Tibial nerve (tissue), 4 donors: ENCODE results near the gene KPNA6. TPM values are rescaled to one million over a fixed set of nuclear protein-coding genes. Genes with fewer than 3 reads are reported as not detected.
"Not testable (repeated sequence)": the region's sequence is repeated elsewhere in the genome, so short reads cannot be mapped to it uniquely, and the experiment has no call there.

ENCODE experiments used
- DNase-seq, 2 donors: peaks; one replicate each; pipeline ENCODE4 v3.0.0-alpha.2; 2019; ENCODE audit warnings: low spot score in 2 of 2
- H3K27ac ChIP-seq, 4 donors: fragments of 200-600 bp; sonication (generic) in 3 of 4; one replicate each; pipeline ENCODE4 v1.5.1; 2017 to 2019; ENCODE audit warnings: mild to moderate bottlenecking in 1 of 4
- H3K27me3 ChIP-seq, 2 donors: fragments of 200-600 bp; sonication (generic) in 1 of 2; one replicate each; pipeline versions ENCODE4 v1.5.1 to v1.6.0; 2017 to 2019
- H3K36me3 ChIP-seq, 3 donors: fragments of 200-600 bp; sonication (generic); one replicate each; pipeline ENCODE4 v1.5.1; 2018 to 2019
- H3K4me1 ChIP-seq, 4 donors: fragments of 200-600 bp; sonication (generic) in 3 of 4; one replicate each; pipeline ENCODE4 v1.5.1; 2017 to 2019
- H3K4me3 ChIP-seq, 4 donors: fragments of 200-600 bp; sonication (generic) in 3 of 4; one replicate each; pipeline ENCODE4 v1.5.1; 2017 to 2019; ENCODE audit warnings: mild to moderate bottlenecking in 1 of 4, moderate library complexity in 1 of 4
- H3K9me3 ChIP-seq, 4 donors: fragments of 200-600 bp; sonication (generic) in 3 of 4; one replicate each; pipeline ENCODE4 v1.5.1; 2017 to 2019
- CTCF ChIP-seq, 5 experiments: fragments of 200-600 bp in 3 of 5; fragments of 450-650 bp in 2 of 5; sonication (generic) in 3 of 5; IDR thresholded peaks; one replicate each; pipeline ENCODE4 v1.5.1; 2016 to 2019; ENCODE audit warnings: antibody characterized with exemption in 5 of 5, mild to moderate bottlenecking in 3 of 5, moderate library complexity in 2 of 5
- EP300 ChIP-seq, 2 donors: sonication (generic); formaldehyde crosslinking; IDR thresholded peaks; one replicate each; pipeline ENCODE4 v1.6.1; 2017; ENCODE audit warnings: antibody characterized with exemption in 2 of 2, mild to moderate bottlenecking in 1 of 2
- POLR2A ChIP-seq, 2 donors: fragments of 450-650 bp; IDR thresholded peaks; one replicate each; pipeline ENCODE4 v1.6.1; 2017; ENCODE audit warnings: antibody characterized with exemption in 2 of 2, mild to moderate bottlenecking in 2 of 2, moderate library complexity in 2 of 2
- WGBS, 2 donors: methylation state at CpG; one replicate each; pipeline ENCODE4 v1.1.5; 2018; 5-methylcytosine and 5-hydroxymethylcytosine counted together
- total RNA-seq, 4 donors: library from RNA; depleted of rRNA; stranded (reverse); fragments of >200 nt; gene quantifications; one replicate each; pipeline ENCODE4 v1.1.0, GENCODE V29; 2016

The KPNA6 gene
- total RNA-seq, 4 donors from 2014 or later, result 30.3 to 39.3 (median 33.5) TPM

- TF ChIP-seq EP300 (IDR thresholded peaks at IDR 0.05) (no peak), CTCF (IDR thresholded peaks at IDR 0.05) (no peak), POLR2A (IDR thresholded peaks at IDR 0.05) (no peak)
Observed at GRCh38 chr1:32112806-32113375, 5.0 kb downstream of the KPNA6 start.

GRCh38 chr1:32113436-32113835, 5.6 kb downstream of the KPNA6 start:
- H3K4me1 ChIP-seq, result peaks cover 0 to 80% (median 26%) of the 10 kb centered on the region in 4 donors
- not testable (repeated sequence) for H3K36me3 ChIP-seq, H3K9me3 ChIP-seq, H3K27me3 ChIP-seq, H3K4me3 ChIP-seq, H3K27ac ChIP-seq, DNase-seq
- WGBS, 2 donors, result 84 to 98% methylated on average over 4 of the region's 4 CpGs

More at GRCh38 chr1:32112806-32113375, 5.0 kb downstream of the KPNA6 start:
- DNase-seq, result no peak
- H3K27me3 ChIP-seq, result no peaks in the 10 kb centered on the region
- no peak overlapping the region for H3K4me3 ChIP-seq
- WGBS, 2 donors, result 82 to 90% methylated on average over 5 of the region's 5 CpGs
- no peaks in the 10 kb centered on the region for H3K9me3 ChIP-seq
- no peak overlapping the region for H3K27ac ChIP-seq
- H3K36me3 ChIP-seq, result peaks cover 0 to 9% (median 0%) of the 10 kb centered on the region in 3 donors
- peaks cover 0 to 77% (median 26%) of the 10 kb centered on the region in 4 donors for H3K4me1 ChIP-seq

GRCh38 chr1:32114420-32114819, 6.6 kb downstream of the KPNA6 start:
- Histone ChIP-seq H3K9me3 (no peaks in the 10 kb centered on the region), H3K4me3 (no peak overlapping the region), H3K27ac (no peak overlapping the region), H3K27me3 (no peaks in the 10 kb centered on the region), H3K4me1 (peaks cover 0 to 80% (median 25%) of the 10 kb centered on the region in 4 donors), H3K36me3 (peaks cover 0 to 9% (median 0%) of the 10 kb centered on the region in 3 donors)
- TF ChIP-seq CTCF (IDR thresholded peaks at IDR 0.05) (no peak), POLR2A (IDR thresholded peaks at IDR 0.05) (no peak), EP300 (IDR thresholded peaks at IDR 0.05) (no peak)
- 63 to 66% methylated on average over 2 of the region's 2 CpGs for WGBS, 2 donors
- DNase-seq, result no peak

GRCh38 chr1:32115496-32115895, 7.6 kb downstream of the KPNA6 start:
- Histone ChIP-seq H3K36me3 (peaks cover 0 to 9% (median 0%) of the 10 kb centered on the region in 3 donors), H3K27ac (no peak overlapping the region), H3K4me3 (no peak overlapping the region), H3K27me3 (no peaks in the 10 kb centered on the region), H3K4me1 (peaks cover 0 to 80% (median 14%) of the 10 kb centered on the region in 4 donors), H3K9me3 (no peaks in the 10 kb centered on the region)
- DNase-seq, result no peak
- no peak for TF ChIP-seq POLR2A (IDR thresholded peaks at IDR 0.05)
- TF ChIP-seq EP300 (IDR thresholded peaks at IDR 0.05), result no peak
- TF ChIP-seq CTCF (IDR thresholded peaks at IDR 0.05), result no peak
- 90 to 95% methylated on average over 5 of the region's 5 CpGs for WGBS, 2 donors

- Histone ChIP-seq H3K27ac (no peak overlapping the region), H3K27me3 (no peaks in the 10 kb centered on the region), H3K4me1 (peaks cover 0 to 80% (median 10%) of the 10 kb centered on the region in 4 donors), H3K36me3 (peaks cover 0 to 9% (median 0%) of the 10 kb centered on the region in 3 donors), H3K9me3 (no peaks in the 10 kb centered on the region), H3K4me3 (no peak overlapping the region)
- 95 to 98% methylated on average over 4 of the region's 4 CpGs for WGBS, 2 donors
- DNase-seq, result no peak
- TF ChIP-seq CTCF (IDR thresholded peaks at IDR 0.05) (no peak), POLR2A (IDR thresholded peaks at IDR 0.05) (no peak), EP300 (IDR thresholded peaks at IDR 0.05) (no peak)
Observed at GRCh38 chr1:32116531-32116930, 8.7 kb downstream of the KPNA6 start.
